ENCODE data around the gene C1QTNF4. TPM values are rescaled to one million over a fixed set of nuclear protein-coding genes. Genes with fewer than 3 reads are reported as not detected.

Gene C1QTNF4
- total and polyA plus RNA-seq, 2 of the 13 experiments (the other 11 are each of a cell fraction or from before 2014, with no cell fraction given) = not detected

DNA sequence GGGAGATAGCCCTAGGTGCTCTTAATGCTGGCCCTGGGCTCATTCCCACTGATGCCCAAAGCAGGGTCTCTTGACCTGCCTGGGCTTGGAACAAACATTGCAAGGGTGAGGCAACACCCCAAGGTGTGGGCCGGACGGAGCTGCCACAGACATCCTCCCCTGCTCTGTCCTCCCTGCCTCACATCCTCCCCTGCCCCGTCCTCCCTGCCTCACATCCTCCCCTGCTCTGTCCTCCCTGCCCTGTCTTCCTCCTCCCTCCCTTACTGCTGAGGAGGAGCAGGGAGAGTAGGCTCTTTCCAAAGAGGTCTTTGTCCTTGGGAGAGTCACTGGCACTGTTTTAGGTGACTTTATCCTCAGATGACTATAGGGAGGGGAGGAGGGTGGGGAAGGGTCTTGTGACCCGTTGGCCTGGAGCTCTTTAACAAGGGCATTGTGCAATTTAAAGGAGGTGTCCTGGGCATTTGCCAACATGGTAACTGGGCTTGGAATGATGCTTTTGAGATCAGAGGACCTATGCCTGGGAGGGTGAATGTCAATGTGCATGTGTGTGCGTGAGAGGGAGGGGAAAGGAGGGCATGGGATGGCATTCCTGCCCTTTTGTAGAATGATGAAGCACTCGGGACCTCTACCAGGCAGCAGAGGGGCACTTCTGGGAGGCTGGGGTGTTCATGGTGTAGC lies 7.0 kb downstream of the C1QTNF4 start (continued):
- TF ChIP-seq, protein P1, sequence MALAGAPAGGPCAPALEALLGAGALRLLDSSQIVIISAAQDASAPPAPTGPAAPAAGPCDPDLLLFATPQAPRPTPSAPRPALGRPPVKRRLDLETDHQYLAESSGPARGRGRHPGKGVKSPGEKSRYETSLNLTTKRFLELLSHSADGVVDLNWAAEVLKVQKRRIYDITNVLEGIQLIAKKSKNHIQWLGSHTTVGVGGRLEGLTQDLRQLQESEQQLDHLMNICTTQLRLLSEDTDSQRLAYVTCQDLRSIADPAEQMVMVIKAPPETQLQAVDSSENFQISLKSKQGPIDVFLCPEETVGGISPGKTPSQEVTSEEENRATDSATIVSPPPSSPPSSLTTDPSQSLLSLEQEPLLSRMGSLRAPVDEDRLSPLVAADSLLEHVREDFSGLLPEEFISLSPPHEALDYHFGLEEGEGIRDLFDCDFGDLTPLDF (CRISPR knock-in tag; IDR thresholded peaks at IDR 0.05) = no peak
- TF ChIP-seq POLR2A (IDR thresholded peaks at IDR 0.05; ENCODE audit: insufficient read depth in 1 of 2, low read depth in 2 of 2, low read length in 2 of 2) (no peak), CEBPB (IDR thresholded peaks at IDR 0.05; ENCODE audit: borderline replicate concordance, low read depth, low read length) (peak; percentile 30; the same call in 1 of the 2 replicates), ZNF263 (CRISPR knock-in tag; IDR thresholded peaks at IDR 0.05) (peak; percentile 92)
- TF ChIP-seq, protein P2, sequence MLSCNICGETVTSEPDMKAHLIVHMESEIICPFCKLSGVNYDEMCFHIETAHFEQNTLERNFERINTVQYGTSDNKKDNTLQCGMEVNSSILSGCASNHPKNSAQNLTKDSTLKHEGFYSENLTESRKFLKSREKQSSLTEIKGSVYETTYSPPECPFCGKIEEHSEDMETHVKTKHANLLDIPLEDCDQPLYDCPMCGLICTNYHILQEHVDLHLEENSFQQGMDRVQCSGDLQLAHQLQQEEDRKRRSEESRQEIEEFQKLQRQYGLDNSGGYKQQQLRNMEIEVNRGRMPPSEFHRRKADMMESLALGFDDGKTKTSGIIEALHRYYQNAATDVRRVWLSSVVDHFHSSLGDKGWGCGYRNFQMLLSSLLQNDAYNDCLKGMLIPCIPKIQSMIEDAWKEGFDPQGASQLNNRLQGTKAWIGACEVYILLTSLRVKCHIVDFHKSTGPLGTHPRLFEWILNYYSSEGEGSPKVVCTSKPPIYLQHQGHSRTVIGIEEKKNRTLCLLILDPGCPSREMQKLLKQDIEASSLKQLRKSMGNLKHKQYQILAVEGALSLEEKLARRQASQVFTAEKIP (CRISPR knock-in tag; IDR thresholded peaks at IDR 0.05; ENCODE audit: borderline replicate concordance) = no peak

DNA sequence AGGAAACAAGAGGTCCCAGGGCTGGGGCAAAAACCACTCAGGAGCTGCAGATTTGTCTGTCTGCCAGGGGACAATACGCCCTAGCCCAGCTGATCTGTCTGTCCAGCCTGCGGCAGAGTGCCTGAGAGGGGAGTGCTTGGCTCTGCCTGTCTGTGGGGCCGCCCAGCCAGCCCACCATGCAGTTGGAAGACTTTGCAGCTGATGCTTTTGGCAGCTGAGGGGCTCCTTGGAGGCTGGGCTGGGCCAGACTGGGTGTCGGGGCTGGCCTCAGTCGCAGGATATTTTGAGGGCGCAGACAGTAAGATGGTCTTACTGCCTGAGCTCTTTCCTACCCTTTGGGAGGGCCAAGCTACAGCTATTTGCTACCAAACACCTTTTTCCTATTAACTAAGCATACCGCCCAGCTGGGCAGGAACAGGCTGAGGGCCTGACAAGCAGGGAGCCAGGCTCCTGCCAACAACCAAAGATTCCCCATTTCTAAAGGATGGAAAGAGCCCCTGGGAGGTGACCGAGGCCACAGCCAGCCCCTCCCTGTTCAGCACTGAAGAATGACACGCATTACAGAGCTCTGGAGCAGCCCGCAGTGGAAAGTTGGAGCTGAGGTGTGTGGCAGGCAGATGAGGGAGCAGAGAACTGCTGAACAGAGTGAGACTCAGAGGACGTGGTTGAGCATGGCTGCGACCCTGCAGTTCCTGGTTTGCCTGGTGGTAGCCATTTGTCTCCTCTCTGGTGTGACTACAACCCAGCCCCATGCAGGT lies 7.9 kb downstream of the C1QTNF4 start, which contains the start of gene FAM180B:
FAM180B (plus strand) TSS at position 581 of the 758 bp plus-strand sequence; CDS start at position 672, 91 bp downstream.
- Histone ChIP-seq H2AFZ (ENCODE audit: low read length) (peak within 1 kb of the TSS; percentile 39), H3K27ac (ENCODE audit: extremely low read length, insufficient read depth, low read length) (no peak within 1 kb of the TSS), H4K20me1 (ENCODE audit: insufficient read depth, low read length) (no peaks in the 10 kb centered on the region), H3K36me3 (replicated peaks in 1 of 2; ENCODE audit: control insufficient read depth in 1 of 2, insufficient read depth in 2 of 2, low read length in 2 of 2) (peaks cover 10 to 30% of the 10 kb centered on the region in 2 experiments), H3K9me3 (ENCODE audit: low read length) (no peaks in the 10 kb centered on the region), H3K9ac (ENCODE audit: insufficient read depth, low read depth, low read length) (peak within 1 kb of the TSS; percentile 58; the same call in 1 of the 2 replicates), H3K79me2 (ENCODE audit: insufficient read depth, low read length) (no peaks in the 10 kb centered on the region), H3K4me2 (ENCODE audit: low read depth, low read length) (peak within 1 kb of the TSS; percentile 91), H3K4me3 (replicated peaks in 1 of 3; ENCODE audit: insufficient read depth in 1 of 3, low read depth in 2 of 3, low read length in 3 of 3) (peak within 1 kb of the TSS in 2 of 3 experiments; percentile 53 to 70; a peak in 2 of 6 replicates), H3K27me3 (ENCODE audit: control insufficient read depth in 1 of 2, insufficient read depth in 2 of 2, low read length in 2 of 2) (no peaks in the 10 kb centered on the region), H3K4me1 (ENCODE audit: insufficient read depth, low read length) (peaks cover 35% of the 10 kb centered on the region)
- 88% methylated on average over 6 of the region's 12 CpGs for WGBS (ENCODE audit: low lambda C conversion rate)
- no peak for FAIRE-seq
- in situ Hi-C loops (cut with HindIII; ENCODE audit: extremely low pct_ligation_motif_present, low pct_unique_long_range_greater_than_20kb) (no loop called here), intact Hi-C loops (cut with micrococcal nuclease; ENCODE audit: unreplicated experiment) (loop anchor here (5.0 kb wide), 1 partner anchor 519 kb away; no protein-coding TSS in a partner anchor)
- ATAC-seq = peak; percentile 3; the same call in 1 of the 3 replicates
- no TSS peak for BruUV-seq (replicated peaks)
- ChIA-PET POLR2A (interaction anchor here (0.5 to 1.0 kb wide), 3 partner anchors 11 to 133 kb away, joined by 3 to 5 read pairs (median 3); no protein-coding TSS in a partner anchor), CTCF (ENCODE audit: low intra/inter-chr PET ratio, low total read pairs) (no interaction called here)
- TF ChIP-seq ZNF660 (CRISPR knock-in tag; IDR thresholded peaks at IDR 0.05; ENCODE audit: borderline replicate concordance, low read depth) = no peak
- TF ChIP-seq ZNF101 (CRISPR knock-in tag; IDR thresholded peaks at IDR 0.05; ENCODE audit: borderline replicate concordance, low read depth) = no peak
- no peak for TF ChIP-seq RFXAP (CRISPR knock-in tag; IDR thresholded peaks at IDR 0.05; ENCODE audit: borderline replicate concordance)
- no peak for TF ChIP-seq GATAD2A (CRISPR knock-in tag; IDR thresholded peaks at IDR 0.05)
- no peak for TF ChIP-seq IKZF1 (IDR thresholded peaks at IDR 0.05)
- TF ChIP-seq PAX8 (CRISPR knock-in tag; IDR thresholded peaks at IDR 0.05; ENCODE audit: borderline replicate concordance) = no peak
- no peak for TF ChIP-seq ZNF383 (CRISPR knock-in tag; IDR thresholded peaks at IDR 0.05; ENCODE audit: borderline replicate concordance)
- no peak for TF ChIP-seq HOXA5 (CRISPR knock-in tag; IDR thresholded peaks at IDR 0.05)
- TF ChIP-seq ZNF850 (CRISPR knock-in tag; conservative IDR thresholded peaks at IDR 0.05) = no peak
- TF ChIP-seq, protein P3, sequence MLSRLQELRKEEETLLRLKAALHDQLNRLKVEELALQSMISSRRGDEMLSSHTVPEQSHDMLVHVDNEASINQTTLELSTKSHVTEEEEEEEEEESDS (CRISPR knock-in tag; IDR thresholded peaks at IDR 0.05; ENCODE audit: borderline replicate concordance) = no peak
- no peak for TF ChIP-seq ATF7-NPFF (CRISPR knock-in tag; IDR thresholded peaks at IDR 0.05; ENCODE audit: low read depth)
- no peak for TF ChIP-seq ZNF337 (CRISPR knock-in tag; IDR thresholded peaks at IDR 0.05; ENCODE audit: borderline replicate concordance, low read depth)
- TF ChIP-seq NPAS2 (CRISPR knock-in tag; IDR thresholded peaks at IDR 0.05; ENCODE audit: borderline replicate concordance) = no peak
- DNase-seq (ENCODE audit: low spot score) = no peak
